HG02973 (cell line): ENCODE results near the gene GPC6.

ENCODE experiments used
- ATAC-seq: cut with Tn5 transposase; IDR thresholded peaks from one replicate; pipeline ENCODE4 v1.9.1; 2021; ENCODE audit warnings: moderate library complexity; ENCODE audit not compliant: unreplicated experiment

GPC6 gene

DNA sequence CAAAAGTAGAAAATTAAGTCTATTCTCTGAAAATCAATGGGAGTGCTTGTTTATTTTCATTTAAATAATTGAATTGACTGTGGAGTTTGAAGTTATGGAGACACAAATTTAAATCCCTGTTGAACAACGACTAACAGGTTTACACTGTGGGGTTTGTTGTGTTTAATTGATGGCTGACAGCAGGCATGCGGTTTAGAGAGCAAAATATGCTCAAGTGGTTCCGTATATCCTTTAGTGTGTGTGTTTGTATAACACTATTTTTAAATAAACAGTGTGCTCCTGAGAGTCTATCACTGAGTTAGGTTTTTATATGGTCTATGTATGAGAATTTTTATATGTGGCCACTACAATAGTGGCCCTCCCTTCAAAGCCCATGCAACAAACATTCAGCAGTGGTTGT is 332.0 kb downstream of the GPC6 start:
- no peak for ATAC-seq

DNA sequence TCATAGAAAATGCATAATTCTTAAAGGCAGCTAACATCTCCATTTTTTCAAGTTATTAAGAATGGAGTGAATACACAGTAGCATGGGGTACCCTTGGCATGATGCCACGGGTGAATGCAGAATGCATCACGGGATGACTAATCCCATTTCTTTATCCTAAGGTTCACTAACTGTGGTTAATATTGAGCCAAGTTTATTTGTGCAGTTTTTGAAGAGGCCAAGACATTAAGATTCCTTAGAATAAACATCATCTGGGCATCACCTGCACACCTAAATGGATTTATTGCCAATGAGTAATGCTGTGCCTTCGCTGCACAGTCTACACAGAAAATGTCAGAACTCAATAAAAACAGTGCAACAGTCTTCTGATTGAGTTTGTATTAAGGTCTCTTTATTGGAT is 333.1 kb downstream of the GPC6 start:
- no peak for ATAC-seq

DNA sequence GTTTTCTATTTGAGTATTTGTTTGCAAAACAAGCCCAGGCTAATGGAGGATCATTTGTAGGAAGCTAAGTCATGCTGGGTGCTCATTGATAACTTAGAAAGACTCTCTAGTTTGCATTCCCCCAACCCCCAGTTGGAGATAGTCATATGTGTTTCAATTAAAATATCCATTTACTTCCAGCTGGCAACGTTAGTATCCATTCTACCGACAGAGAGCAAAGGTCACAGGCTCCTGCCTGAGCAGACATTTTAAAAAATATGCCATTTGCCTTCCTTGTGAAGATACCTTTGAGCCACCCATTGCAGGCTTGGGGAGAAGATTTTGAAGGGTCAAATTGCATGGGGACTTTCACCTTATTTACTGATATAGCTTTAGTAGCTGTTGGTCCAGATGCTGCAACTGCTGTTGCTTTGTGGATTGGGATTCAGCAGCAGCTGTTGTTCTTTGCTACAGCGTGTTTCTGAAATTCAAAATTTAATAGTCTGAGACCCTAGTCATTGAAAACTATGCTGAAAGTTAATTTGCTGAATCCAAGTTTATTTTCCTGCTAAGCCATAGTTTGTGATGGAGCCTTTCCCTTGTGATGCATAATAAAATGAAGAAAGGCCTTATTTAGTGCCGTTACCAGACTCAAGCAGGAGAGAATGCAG is 335.1 kb downstream of the GPC6 start:
- no peak for ATAC-seq

DNA sequence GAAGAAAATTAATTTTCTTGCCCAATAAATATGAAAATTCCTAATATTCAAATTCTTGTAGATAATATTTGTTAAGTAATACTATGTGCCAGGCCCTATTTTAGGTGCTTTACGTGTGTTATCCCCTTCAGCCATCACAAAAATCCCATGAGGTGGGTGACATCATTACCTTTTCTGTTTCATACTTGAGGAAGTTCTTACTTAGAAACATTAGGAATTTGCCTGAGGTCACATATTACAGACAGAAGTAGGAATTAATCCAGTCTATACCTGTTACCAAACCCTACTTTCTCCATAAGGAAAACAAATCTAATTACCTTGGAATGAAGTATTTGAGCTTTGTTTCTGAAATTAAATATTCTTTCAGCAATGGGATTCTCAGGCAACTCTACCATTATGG is 336.1 kb downstream of the GPC6 start:
- no peak for ATAC-seq

DNA sequence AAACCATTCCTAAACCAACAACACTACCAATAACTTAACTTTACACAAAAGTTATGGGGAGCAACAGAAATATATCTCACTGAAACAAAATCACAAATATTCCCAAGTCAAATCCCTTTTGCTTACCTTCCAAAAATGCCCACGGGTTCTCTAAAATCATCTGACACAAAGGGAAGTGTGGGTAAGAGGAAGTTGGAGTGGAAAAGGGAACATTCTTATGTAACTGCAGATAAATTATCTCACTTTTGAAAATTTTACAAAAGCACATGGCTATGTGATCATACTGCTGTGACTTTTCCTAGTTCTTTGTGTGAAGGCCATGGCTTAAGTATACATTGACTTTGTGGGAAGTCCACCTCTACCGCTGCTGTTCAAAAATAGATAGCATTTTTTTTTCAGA is 350.5 kb downstream of the GPC6 start:
- ATAC-seq: no peak

DNA sequence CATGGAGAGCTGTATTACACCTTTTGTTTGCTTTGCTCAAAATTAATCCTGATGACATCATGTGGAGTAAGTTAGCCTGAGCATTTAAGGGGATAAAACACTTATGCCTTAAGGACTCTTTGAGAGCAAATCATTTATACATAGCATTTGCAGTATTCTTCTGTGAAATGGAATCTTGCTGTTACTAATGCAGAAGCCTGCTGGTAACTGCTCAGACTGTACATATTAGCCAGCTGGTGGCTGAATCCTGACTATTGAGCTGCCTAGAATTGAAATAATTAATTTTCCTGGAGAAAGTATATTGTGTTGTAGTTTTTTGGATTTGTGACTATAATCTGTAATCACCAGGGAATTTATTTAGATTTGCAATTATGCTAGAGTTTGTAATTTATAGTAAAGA is 363.2 kb downstream of the GPC6 start:
- ATAC-seq: no peak

DNA sequence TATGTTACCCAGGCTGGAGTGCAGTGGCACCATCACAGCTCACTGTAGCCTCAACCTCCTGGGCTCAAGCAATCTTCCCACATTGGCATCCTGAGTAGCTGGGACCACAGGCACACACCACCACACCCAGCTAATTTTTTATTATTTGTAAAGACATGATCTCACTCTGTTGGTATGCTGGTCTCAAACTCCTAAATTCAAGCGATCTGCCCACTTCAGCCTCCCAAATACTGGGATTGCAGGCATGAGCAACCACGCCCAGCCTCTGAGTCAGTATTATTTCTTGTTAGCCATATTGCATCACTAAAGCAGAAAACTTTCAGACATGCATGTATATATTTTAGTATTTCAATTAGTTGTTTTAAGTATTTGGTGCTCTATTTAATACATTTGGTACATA is 376.4 kb downstream of the GPC6 start:
- ATAC-seq: no peak

DNA sequence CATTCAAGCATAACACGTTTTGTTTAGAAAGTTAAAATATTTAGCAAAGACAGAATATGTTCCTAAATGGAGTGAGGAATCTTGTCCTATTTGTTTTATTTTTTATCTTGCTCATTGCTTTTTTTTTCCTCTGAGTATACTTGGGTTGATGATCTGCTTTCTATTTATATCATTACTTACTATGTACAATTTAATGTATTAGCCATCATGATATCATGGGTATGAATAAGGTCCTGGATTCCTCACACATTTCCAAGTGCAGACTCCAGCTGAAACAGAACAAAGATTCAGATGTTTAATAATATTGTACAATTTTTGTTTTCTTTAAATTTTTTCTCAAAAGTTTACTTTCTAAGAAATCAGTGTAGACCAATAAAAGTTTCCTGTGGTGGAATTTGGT is 388.2 kb downstream of the GPC6 start:
- ATAC-seq: no peak

DNA sequence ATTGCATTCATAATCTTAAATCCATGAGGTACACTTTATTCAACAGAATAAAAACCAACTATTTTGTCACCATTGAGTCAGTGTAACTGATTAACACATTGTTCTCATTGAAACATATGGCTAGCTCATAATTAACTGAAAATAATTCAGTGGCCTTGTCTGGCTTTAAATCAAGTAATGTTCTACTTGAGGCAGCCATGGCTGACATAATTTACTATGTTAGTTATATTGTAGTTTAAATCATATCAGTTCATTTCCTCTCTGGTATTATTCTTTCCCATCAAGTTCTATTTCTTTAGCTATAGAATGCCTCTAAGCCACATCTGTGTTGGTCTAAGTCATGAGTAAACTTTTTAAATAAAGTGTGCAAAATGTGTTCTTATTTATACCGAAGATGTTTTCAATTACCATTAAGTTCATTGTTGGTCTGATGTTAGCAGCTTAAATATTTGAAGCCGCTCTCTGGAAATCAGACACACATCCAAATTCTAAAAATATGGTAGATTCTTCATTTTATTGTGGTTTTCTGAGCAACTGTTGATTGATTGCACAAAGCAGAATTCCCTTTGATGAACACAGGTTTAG is 393.7 kb downstream of the GPC6 start:
- ATAC-seq: no peak

DNA sequence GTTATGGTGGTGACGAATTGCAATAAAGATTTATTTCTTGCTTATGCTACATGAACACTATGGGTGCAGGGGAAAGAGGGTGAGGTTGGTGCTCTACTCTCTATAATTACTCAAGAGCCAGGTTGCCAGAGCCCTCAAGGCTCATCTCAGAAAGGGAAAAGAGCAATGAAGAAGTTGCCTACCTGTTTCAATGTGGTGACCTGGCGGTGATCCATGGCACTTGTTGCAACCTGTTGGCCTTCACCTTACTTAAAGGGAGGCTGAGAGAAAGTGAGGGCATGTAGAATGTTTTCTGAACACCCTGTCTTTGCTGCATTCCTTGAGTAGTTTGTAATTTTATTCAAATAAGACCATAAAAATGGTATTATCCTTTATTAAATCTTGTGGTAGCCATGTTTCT is 394.4 kb downstream of the GPC6 start:
- ATAC-seq: no peak

DNA sequence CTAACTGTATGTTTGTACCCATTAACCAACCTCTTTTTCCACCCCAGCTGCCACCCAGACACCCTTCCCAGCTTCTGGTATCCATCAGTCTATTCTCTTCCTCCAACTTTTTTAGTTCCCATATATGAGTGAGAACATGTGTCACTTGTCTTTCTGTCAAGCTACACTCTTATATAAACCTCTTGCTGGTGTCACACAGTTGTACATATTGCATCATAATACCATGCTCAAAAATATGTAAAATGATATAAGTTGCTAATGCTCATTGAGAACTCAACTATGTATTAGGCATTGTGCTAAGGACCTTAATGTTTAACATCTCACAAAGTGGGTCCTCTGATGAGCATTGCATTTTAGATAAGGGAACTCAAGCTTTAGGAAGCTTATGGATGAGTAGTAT is 395.4 kb downstream of the GPC6 start:
- no peak for ATAC-seq

DNA sequence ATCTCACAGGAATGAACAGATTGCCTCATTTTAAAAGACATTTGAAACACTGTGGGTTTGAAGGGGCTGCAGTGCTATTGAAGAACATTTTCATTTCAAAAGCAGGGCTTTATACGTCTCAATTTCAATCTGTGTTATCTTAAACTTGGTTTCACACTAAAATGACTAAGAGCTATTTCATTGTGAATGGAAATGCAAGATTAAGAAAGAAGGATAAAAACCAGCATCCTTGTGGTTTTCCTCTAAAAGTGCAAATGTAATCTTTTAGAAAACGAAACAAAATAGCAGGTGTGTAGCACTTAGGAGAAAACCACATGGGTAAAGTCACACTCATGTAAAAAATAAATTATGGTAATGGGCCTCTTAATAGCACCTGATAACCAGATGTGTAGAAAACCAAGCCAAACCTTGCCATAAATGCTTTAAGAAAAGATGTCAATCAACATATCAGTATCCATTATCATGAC is 397.7 kb downstream of the GPC6 start:
- ATAC-seq: no peak

DNA sequence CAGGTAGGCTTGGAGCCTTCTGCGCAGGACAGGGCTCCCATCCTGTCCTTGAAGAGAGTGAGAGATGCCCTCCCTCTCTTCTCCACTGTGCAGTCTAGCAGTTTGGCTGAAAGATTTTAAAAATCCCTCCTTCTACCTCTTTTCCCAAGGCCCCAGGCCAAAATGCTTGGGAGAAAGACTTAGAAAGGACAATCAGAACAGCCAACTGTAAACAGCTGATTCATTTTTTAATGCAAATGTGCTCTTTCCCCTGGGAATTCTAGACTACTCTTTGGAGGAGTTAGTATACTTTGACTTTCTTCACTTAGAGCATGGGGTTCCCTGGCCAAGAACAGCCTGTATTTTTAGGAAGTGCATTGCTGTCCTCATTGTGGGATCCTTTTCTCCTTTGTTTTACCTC is 398.9 kb downstream of the GPC6 start:
- no peak for ATAC-seq

DNA sequence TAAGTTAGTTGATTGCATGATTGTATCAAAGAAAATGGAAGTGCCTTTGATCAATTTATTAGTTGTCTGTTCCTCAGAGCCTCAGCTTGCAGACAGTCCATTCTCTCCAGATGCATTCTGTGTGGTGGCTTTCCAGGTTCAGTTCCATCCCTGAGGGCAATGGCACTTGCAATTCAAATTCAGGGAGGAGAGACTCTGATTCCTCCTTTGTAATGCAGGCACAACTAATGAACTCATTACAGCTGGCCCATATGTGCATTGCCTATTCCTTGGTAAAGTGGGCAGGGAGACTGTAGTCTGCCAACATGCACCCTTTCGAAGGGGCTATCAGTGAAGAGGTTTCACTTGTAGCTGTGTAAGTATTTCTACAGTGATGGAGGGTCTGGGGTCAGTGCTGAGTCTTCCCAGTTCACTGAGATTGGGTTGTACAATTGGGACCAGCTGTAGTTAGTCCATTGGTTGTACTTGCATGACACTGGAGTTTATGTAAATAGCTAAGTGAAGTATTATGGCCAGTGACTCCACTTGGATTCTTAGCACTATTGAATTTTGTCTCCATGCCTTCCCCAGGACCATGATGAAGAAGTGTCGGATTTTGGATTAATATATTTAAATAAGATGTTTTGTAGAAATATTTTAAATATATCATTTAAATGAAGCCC is 401.7 kb downstream of the GPC6 start:
- no peak for ATAC-seq

DNA sequence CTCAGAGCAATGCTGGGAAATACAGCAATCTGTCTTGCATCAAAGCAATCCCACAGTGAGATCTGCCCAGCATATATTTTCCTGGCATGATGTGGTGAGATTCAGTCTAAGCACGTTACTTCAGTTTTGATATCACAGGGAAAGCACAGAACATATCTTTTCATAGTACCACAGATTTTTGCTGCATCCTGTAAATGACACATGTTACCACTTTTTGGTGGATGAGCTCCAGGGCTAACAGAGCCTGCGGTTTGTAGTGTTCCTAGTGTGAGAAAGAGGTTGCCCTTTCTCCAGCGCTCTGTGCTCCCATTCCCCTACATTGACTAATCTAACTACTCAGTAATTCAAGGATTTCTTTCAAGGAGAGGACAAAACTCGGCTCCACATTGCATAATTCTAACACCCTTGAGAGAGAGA is 409.0 kb downstream of the GPC6 start:
- ATAC-seq: no peak

DNA sequence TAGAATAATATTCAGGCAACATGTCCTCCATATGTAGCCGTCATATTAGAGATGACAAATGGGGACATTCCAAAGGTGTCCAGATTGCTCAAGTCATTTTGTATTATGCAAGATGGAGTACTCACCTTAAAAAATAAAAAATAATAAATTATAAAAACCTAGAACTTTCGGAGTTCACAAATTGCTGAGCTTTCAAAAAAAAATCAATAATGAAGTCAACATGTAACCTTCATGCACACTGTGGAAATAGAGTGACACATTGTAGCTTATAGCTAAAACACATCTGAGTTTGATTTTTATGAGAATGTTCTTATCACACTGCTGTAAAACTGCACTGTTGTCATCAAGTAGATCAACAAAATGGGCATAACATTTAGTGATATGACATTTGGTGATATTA is 411.2 kb downstream of the GPC6 start:
- ATAC-seq: no peak

DNA sequence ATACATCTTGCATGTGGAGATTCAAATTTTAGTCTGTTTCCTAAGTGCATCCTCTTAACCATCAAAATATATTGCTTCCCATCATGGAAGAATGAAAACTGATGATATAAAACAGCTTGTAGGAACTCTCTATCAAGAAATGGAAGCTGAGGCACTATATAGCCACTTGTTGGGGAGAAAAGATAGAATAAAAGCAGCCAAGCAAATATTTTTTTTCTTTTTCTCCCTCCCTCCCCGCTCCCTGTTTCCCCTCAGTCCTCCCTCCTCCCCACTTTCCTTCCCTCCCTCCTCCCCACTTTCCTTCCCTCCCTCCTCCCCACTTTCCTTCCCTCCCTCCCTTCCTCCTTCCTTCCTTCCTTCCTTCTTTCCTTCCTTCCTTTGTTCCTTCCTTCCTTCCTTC is 413.8 kb downstream of the GPC6 start:
- ATAC-seq: no peak

DNA sequence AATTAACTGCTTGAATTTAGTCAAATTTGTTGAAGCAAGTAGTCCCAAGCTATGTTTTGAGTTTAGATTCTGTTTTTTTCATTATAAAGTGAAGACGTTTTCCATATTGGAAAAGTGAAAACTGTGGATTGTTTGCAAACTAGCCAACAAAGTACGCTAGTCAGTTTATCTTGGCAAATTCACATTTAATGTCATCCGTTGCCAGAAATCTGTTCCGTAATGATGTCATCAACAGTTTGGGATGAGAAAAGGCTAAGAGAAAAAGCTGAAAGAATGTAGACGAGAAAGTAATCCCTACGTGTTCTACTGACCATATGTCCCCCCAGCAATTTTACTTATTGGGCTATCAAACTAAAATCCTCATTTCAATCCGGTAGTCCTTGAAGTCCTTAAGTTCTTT is 419.6 kb downstream of the GPC6 start:
- ATAC-seq: no peak

DNA sequence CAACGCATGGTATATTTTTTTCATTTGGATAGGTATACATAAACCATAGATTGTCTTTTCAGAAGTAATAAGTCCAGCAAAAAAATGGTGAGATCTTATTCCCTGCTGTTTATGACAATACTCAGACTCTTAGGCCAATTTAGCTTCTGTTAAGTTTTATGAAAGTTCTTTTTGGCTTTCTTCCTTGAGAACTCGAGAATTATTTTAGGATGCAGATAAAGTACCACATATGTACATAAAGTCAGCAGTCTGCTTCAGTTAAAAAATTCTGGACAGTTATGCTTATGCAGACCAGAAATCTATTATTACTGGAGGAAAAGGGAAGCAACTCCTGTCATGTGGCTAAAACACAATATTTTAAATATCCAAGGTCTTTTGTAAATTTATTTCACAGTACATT is 422.9 kb downstream of the GPC6 start:
- ATAC-seq: no peak

DNA sequence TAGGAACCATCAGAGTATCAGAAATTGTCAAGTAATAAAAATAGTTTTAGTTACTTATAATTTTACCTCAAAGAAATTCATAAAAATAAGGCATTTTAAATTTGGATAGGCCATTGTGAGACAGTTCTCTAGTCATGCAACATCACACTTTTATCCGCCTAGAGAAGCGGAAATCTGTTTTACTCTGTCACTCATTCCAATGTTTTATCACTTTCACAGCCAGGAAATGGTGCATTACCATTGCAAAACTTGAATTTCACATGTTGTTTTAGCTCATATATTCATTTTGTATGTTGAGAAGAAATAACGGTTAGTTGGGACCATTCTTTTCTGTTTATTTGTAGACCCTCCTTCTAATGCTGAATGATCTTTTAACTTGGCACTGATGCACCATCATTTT is 427.2 kb downstream of the GPC6 start:
- no peak for ATAC-seq

DNA sequence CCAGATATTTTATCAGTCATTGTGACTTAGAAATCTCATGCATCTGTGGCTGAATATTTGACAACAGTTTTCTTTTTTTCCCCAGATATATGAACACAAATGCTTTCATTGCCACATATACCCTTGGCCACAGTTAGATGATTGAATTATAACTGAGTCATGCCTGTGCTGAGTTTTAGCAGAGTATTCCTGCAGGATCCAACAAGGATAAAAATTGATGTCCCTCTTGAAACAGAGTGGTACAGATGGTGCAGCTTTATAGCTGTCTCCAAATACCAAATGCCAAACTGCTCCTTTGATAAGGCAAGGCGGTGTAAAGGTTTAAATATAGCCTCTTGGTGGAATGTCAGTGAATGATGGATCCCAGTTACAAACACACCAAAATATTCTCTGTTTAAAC is 428.5 kb downstream of the GPC6 start:
- no peak for ATAC-seq

DNA sequence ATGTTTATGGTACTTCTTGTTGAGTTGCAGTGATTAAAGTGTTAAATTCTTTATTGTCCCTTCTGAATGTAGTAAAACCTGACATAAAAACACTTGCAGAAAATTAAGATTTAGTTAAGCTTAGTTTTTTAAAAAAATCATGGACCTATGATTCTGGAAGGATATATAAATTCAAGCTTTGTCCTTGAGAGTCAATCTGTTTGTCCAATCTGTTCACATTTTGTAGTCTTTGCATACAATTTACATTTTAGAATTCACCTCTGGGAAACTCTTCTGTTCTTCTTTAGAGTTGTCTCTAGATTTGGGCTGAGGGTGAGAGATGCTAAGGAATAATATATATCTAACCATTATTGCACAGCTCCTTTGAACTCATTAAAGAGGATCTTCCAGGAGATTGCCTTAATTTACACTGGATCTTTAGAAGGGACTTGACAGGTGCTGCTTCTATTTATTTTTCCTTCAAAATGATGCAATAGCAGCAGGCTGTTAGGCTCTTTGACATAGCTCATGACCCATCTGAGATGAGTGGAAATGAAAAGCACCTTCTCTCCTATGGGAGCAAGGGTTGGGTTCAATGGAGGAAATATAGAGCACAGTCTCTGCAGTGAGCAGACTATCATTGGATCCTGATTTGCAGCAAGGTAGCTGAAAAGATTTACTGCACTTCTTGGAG is 433.9 kb downstream of the GPC6 start:
- no peak for ATAC-seq
